Natural killer cell (primary cell): Measurements from ENCODE around the gene C6orf52. TPM values are rescaled to one million over a fixed set of nuclear protein-coding genes. Genes with fewer than 3 reads are reported as not detected.

Experiments
- ATAC-seq, 3 donors: fragments of 150-1000 bp in 2 of 3; fragments of 200-7000 bp in 1 of 3; cut with Tn5 transposase; 1 replicate in 1 of 3; 2 replicates in 2 of 3; pipeline ENCODE4 v1.10.0; 2021; ENCODE audit warnings: mild to moderate bottlenecking in 2 of 3, moderate library complexity in 2 of 3
- DNase-seq, 2 donors: peaks; one replicate each; pipeline versions ENCODE4 v3.0.0 to v3.0.0-alpha.2; 2013 to 2021; ENCODE audit warnings: mixed read lengths in 1 of 2
- H3K27ac ChIP-seq: one replicate; pipeline ENCODE4 v1.5.1; 2013; ENCODE audit warnings: mild to moderate bottlenecking, low read length
- H3K27me3 ChIP-seq: one replicate; pipeline ENCODE4 v1.6.1; 2013; ENCODE audit warnings: low read length; ENCODE audit not compliant: control insufficient read depth, insufficient read depth
- H3K36me3 ChIP-seq: one replicate; pipeline ENCODE4 v1.6.1; 2013; ENCODE audit warnings: low read length; ENCODE audit not compliant: control insufficient read depth, insufficient read depth
- H3K4me1 ChIP-seq: one replicate; pipeline ENCODE4 v1.6.1; 2013; ENCODE audit warnings: low read length; ENCODE audit not compliant: control insufficient read depth, insufficient read depth
- H3K4me3 ChIP-seq: one replicate; pipeline ENCODE4 v1.5.1; 2013; ENCODE audit warnings: low read length
- H3K9me3 ChIP-seq: one replicate; pipeline ENCODE4 v1.6.1; 2013; ENCODE audit warnings: low read length; ENCODE audit not compliant: control insufficient read depth, insufficient read depth
- H3K27ac Mint-ChIP-seq, 2 donors: one replicate each; pipeline ENCODE4 v1.8.0; 2022; ENCODE audit warnings: mild to moderate bottlenecking in 2 of 2, mixed read lengths in 2 of 2, moderate library complexity in 1 of 2
- H3K27me3 Mint-ChIP-seq, 2 donors: one replicate each; pipeline ENCODE4 v1.8.0; 2022; ENCODE audit warnings: low read depth in 2 of 2, mixed read lengths in 2 of 2
- H3K36me3 Mint-ChIP-seq: one replicate; pipeline ENCODE4 v1.8.0; 2022; ENCODE audit warnings: mixed read lengths
- H3K4me1 Mint-ChIP-seq, 2 donors: one replicate each; pipeline ENCODE4 v1.8.0; 2022; ENCODE audit warnings: mixed read lengths in 2 of 2
- H3K4me3 Mint-ChIP-seq: one replicate; pipeline ENCODE4 v1.8.0; 2022; ENCODE audit warnings: mild to moderate bottlenecking, moderate library complexity, mixed read lengths
- H3K9me3 Mint-ChIP-seq, 2 donors: one replicate each; pipeline ENCODE4 v1.8.0; 2022; ENCODE audit warnings: mixed read lengths in 2 of 2
- WGBS: methylation state at CpG from one replicate; pipeline ENCODE4 v1.1.7; 2013; ENCODE audit warnings: missing lambda C conversion rate; ENCODE audit not compliant: insufficient coverage; 5-methylcytosine and 5-hydroxymethylcytosine counted together
- intact Hi-C: fragments of 100-400 bp; cut with micrococcal nuclease; formaldehyde crosslinking; loops from one replicate; pipeline ENCODE4 v1.14.2; 2022
- total RNA-seq, 4 donors: library from RNA; stranded (reverse); fragments of 120-200 nt in 1 of 4; gene quantifications; one replicate each; pipeline versions ENCODE4 v1.2.3 to v1.2.4, GENCODE V29; 2013 to 2022
- TF ChIP-seq, protein P1 (sequence below): fragments of 200-600 bp; IDR thresholded peaks from one replicate; pipeline ENCODE4 v1.8.0; 2022; ENCODE audit warnings: antibody characterized with exemption

C6orf52 gene
- total RNA-seq, 3 donors from 2014 or later (not counting 1 experiment from before 2014, with no cell fraction given): 0.58 to 0.91 TPM; not detected in 1

- H3K4me3 ChIP-seq: no peak overlapping the region
- no peak overlapping the region for H3K4me3 Mint-ChIP-seq
- DNase-seq (no peak), ATAC-seq (no peak)
- H3K4me1 Mint-ChIP-seq: peaks cover 33 to 35% of the 10 kb centered on the region in 2 donors
- peaks cover 0 to 5% of the 10 kb centered on the region in 2 donors for H3K27me3 Mint-ChIP-seq
- no peak overlapping the region for H3K27ac Mint-ChIP-seq
- H3K36me3 ChIP-seq: no peaks in the 10 kb centered on the region
- H3K9me3 ChIP-seq: no peaks in the 10 kb centered on the region
- H3K27ac ChIP-seq: no peak overlapping the region
- H3K9me3 Mint-ChIP-seq: no peaks in the 10 kb centered on the region
- no peaks in the 10 kb centered on the region for H3K27me3 ChIP-seq
- TF ChIP-seq, protein P1, sequence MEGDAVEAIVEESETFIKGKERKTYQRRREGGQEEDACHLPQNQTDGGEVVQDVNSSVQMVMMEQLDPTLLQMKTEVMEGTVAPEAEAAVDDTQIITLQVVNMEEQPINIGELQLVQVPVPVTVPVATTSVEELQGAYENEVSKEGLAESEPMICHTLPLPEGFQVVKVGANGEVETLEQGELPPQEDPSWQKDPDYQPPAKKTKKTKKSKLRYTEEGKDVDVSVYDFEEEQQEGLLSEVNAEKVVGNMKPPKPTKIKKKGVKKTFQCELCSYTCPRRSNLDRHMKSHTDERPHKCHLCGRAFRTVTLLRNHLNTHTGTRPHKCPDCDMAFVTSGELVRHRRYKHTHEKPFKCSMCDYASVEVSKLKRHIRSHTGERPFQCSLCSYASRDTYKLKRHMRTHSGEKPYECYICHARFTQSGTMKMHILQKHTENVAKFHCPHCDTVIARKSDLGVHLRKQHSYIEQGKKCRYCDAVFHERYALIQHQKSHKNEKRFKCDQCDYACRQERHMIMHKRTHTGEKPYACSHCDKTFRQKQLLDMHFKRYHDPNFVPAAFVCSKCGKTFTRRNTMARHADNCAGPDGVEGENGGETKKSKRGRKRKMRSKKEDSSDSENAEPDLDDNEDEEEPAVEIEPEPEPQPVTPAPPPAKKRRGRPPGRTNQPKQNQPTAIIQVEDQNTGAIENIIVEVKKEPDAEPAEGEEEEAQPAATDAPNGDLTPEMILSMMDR: no peak
- 93% methylated on average over 8 of the region's 8 CpGs for WGBS
- intact Hi-C loops: no loop called here
- H3K36me3 Mint-ChIP-seq: no peaks in the 10 kb centered on the region
- peaks cover 17% of the 10 kb centered on the region for H3K4me1 ChIP-seq
Observed at GRCh38 chr6:10686901-10687300, 7.5 kb downstream of the C6orf52 start.

DNA sequence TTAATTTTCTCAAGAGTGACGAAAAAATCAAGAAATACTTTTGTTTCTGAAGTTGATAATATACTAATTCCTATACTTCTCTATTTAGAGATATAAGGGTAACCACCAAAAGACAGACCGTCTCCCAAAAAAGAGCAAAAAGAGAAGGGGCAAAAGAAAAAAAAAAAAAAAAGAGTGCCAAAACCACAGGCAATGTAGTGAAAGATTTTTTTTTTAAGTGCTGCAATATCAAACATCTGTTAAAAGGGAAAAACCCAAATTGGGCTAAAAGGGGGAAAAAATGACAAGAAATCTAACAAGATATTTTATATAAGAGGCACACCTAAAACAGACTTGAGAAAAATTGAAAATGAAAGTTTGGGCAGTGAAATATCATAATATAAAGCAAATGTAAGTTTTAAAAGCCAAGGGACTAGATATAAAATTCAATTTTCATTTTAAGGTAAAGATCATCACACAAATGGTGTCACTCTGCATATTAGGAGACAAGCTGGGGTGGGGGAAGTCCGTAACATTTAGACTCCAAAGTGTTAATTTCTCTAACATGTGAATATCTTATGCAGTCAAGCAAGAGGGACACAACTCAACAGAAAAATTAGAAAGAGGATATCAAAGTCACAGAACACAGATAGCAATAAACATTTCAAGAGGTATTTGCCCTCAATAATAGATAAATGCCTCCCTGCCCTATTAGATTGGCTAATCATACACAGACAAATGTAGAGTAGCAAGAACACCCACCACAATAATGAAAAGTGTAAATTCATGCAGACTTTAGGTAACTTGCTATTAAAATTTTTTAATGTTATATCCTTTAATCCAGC, 9.1 kb downstream of the C6orf52 start:
- Mint-ChIP-seq H3K36me3 (no peaks in the 10 kb centered on the region), H3K4me3 (no peak overlapping the region), H3K4me1 (peaks cover 33 to 35% of the 10 kb centered on the region in 2 donors), H3K9me3 (no peaks in the 10 kb centered on the region), H3K27ac (peak overlapping the region; percentile 12 to 29), H3K27me3 (peaks cover 0 to 5% of the 10 kb centered on the region in 2 donors)
- DNase-seq: no peak
- intact Hi-C loops: no loop called here
- peaks cover 17% of the 10 kb centered on the region for H3K4me1 ChIP-seq
- no peaks in the 10 kb centered on the region for H3K9me3 ChIP-seq
- no peak overlapping the region for H3K4me3 ChIP-seq
- no peaks in the 10 kb centered on the region for H3K27me3 ChIP-seq
- 50% methylated on average over 1 of the region's 3 CpGs for WGBS
- TF ChIP-seq, protein P1: no peak
- H3K27ac ChIP-seq: no peak overlapping the region
- ATAC-seq: no peak
- no peaks in the 10 kb centered on the region for H3K36me3 ChIP-seq

DNA sequence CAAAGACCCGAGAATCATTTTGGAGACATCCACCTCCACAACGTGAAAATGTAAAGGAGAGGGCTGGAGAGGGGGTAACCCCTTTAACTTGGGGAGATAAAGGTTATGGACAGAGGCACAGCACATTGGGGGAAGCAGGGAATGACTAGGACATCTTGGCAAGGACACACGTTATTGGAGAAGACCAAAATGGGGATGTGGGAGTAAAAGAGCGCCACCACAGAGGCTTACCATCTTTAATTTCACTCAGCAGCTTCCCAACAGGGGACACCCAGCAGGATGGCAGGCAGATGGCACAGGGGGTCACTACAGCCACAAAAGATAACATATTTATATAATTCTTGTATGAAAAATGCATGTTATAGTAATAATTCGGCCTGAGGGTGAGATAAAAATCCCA, 9.8 kb downstream of the C6orf52 start:
- peaks cover 0 to 5% of the 10 kb centered on the region in 2 donors for H3K27me3 Mint-ChIP-seq
- peak overlapping the region; percentile 12 to 29 for H3K27ac Mint-ChIP-seq
- H3K27me3 ChIP-seq: no peaks in the 10 kb centered on the region
- H3K27ac ChIP-seq: no peak overlapping the region
- whole genome bisulfite sequencing: 69% methylated on average over 5 of the region's 5 CpGs
- H3K9me3 Mint-ChIP-seq: no peaks in the 10 kb centered on the region
- DNase-seq: no peak
- no peak overlapping the region for H3K4me3 Mint-ChIP-seq
- H3K4me1 ChIP-seq: peaks cover 17% of the 10 kb centered on the region
- ATAC-seq: no peak
- no peaks in the 10 kb centered on the region for H3K36me3 Mint-ChIP-seq
- TF ChIP-seq, protein P1: no peak
- H3K36me3 ChIP-seq: no peaks in the 10 kb centered on the region
- peaks cover 33 to 35% of the 10 kb centered on the region in 2 donors for H3K4me1 Mint-ChIP-seq
- H3K4me3 ChIP-seq: no peak overlapping the region
- H3K9me3 ChIP-seq: no peaks in the 10 kb centered on the region
- intact Hi-C loops: no loop called here
